HG02938 (cell line): ENCODE results near the gene IL4I1.

Experiments used
- ATAC-seq: cut with Tn5 transposase; IDR thresholded peaks from one replicate; pipeline ENCODE4 v1.9.1; 2021; ENCODE audit warnings: mild to moderate bottlenecking, moderate library complexity; ENCODE audit not compliant: unreplicated experiment

The IL4I1 gene

DNA sequence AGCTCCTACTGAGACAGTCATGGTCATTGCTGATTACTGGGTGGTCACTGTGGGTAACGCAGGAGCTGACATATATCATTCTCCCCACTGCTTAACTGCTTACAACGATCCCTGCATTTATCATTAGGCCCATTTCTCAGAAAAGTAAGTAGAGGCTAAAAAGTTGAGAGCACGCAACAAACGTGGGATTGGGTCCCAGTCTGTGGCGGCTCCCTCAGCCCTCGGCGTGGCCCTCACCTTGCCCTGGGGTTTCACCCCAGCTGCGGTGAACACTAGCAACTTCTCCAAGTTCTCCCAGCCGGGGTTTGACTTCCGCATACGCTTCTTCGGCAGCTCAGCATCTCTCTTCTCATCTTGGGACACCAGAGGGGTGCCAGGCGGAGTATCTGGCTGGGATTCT, 31.8 kb downstream of the IL4I1 start:
- no peak for ATAC-seq

DNA sequence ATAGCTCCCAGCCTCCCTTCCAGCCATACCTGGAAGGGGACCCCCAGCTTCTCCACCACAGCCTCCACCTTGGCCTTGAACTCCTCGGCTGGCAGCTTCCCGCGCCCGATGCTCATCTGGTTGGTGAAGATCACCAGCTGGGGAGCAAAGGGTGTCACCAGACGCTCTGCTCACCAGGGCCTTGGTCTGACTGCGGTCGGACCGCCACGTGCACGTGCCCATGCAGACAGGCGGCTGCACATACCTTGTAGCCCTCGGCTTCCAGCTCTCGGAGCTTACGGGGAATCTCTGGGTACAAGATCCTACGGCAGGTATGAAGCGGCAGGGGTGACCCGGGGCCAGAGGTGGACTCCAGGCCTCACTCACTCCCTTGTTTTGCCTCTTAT, 32.8 kb downstream of the IL4I1 start:
- no peak for ATAC-seq

DNA sequence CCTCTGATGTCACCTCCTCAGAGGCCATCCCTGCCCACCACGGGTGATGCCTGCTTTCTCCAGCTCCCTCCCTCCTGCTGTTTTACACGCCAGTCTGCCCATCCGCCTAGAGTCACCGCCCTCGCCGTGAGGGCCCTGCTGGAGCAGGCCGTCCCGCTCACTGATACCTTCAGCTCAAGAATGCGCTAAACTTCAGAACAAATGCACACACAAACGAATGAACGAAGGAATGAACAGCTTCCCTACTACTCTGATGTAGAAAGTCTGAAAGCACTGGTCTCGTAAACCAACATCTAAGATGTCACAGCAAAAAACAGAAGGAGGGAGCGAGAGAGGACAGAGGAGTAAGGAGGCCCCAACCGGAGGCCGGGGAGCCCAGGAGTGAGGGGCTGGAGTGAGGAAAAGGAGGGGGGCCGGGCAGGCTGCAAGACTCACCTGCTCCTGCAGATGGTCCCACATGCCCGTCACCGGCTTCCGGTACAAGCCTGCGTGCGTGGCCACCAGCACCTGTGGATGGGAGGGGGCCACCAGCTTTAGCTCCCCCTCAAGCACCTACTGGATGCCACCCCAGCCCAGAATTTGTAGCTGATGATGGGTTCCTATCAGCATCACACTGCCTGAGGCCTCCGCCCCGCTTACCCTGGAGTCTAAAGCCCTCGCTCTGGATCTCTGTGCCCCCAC, 33.3 kb downstream of the IL4I1 start:
- no peak for ATAC-seq

- ATAC-seq: no peak
Observed at GRCh38 chr19:49862391-49863253, 34.1 kb downstream of the IL4I1 start.

DNA sequence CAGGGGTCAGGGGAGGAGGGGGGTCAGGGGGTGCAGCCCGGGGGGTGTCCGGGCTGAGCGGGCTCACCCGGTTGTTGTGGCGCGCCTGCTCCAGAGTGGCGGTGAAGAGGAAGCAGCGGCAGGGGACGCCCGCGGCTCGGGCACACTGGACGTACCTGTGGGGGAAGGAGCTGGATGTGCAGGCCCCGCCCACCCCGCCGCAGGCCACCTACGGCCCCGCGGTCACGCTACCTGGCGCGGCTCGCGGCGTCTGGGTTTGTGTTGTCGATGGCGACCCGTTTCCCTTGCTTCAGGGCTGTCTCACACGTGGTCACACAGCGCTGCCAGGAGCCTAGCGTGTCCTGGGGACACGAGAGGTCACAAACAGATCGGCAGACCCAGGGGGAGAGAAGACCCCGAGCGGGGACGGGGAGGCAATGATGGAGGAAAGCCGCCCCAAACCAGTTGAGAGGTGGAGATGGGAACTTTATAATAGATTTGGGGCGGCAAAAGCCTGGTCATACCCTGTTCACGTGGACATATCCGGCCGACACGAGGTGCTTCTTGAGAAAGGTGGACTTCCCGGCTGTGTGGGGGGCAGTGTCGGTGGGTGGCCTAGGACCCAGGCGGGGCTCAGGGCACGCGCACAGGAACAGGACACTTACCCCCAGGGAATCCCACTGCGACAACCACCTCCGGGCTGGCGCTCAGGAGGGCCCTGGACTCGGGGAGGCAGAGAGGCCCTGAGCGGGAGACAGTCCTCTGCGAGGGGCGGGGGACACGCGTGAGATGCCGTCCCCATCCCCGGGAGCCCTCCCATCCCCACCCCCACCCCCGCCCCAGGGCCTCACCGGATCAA, 34.9 kb downstream of the IL4I1 start:
- no peak for ATAC-seq

DNA sequence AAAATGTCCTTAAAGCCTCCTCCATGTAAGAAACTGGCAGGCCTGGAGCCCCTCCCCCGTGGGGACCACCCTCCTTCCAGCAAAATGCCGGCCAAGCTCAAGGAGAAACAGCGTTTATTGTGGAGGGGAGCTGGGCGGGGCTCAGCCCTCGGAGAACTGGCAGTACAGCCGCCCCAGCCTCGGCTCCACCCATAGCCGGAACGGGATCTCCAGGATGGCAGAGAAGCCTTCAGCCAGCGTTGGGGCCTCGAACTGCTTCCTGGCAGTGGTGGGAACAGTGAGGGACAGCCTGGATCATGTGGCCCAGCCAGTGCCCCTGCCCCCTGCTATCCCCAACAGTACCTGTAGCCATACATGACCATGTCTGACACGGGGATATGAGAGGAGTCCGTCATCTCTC, 35.6 kb downstream of the IL4I1 start:
- no peak for ATAC-seq

- no peak for ATAC-seq
Observed at GRCh38 chr19:49860336-49861102, 36.2 kb downstream of the IL4I1 start.

DNA sequence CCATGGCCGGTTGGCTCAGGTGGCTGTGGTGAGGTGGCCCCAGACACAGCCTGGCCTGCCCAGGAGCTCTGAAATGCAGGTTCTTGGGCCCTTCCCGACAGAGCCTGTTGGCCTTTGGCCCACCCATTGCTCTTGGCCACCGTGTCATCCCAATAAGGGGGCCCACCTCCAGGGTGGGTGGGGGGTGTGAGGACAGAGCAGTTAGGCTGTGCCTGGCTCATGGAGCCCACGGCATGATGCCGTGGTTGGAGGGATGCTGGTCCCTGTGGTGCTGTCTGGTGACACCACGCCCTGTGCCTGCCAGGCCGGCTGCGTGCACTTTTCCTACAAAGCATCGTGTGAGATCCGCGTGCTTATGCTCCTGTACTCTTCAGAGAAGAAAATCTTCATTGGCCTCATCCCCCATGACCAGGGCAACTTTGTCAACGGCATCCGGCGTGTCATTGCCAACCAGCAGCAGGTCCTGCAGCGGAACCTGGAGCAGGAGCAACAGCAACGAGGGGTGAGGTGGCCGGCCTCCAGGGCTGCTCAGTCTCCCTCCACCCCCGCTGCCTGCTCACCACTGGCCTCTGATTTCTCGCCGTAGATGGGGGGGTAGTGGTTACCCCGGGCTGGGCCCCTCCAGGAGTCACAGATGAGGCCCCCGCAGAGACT, 36.9 kb downstream of the IL4I1 start:
- no peak for ATAC-seq

GRCh38 chr19:49858088-49858985, 38.4 kb downstream of the IL4I1 start:
- ATAC-seq: no peak

DNA sequence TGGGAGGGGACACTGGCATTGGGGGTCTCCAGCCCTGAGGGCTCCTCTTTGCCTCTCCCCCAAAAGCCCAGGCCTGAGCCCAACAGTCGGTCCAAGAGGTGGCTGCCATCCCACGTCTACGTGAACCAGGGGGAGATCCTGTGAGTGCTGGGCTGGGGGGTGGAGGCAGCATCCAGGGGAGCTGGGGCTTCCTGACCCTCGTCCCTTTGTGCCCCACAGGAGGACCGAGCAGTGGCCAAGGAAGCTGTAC, 38.9 kb downstream of the IL4I1 start:
- no peak for ATAC-seq

- ATAC-seq: no peak
Observed at GRCh38 chr19:49857061-49857837, 39.4 kb downstream of the IL4I1 start.

GRCh38 chr19:49856574-49857021, 40.1 kb downstream of the IL4I1 start:
- ATAC-seq: no peak

DNA sequence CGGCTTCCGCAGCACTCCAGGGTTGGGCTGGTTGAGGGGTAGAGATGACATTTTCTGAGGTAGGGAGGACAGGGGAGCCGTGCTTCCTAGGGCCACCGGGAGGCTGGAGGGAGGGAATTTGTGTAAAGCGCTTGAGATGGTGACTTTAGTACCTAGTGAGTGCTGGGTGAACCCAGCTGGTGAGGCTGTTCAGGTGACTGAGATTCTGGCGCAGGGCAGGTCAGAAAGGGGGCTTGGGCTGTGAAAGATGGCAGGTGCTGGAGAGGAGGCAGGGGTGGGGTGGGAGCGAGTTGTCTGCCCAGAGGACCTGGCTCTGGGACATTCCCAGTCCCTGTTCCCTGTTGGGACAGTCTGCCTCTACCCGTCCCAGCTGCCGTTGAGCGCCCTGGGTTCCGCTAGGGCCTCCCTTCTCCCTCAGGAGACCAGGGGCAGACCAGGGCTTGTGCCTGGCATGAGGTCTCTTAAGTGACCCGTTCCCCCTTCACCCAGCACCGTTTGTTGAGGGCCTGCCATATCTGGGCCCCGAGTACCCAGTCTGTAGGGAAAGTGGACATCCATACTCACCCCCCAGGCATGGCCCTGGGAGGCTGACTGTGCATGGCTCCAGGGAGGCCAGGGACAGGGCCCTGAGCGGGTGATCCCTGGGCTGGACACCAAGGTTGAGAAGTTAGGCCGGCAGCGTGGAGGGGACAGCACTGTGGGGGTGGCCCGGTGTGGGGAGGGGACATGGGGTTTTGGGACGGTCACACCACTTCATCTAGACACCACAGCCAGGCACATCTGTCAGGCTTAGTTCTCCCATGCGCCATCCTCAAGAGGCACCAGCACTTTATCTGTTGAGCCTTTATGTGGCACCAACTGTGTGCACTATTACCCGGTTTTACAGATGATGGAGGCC, 40.8 kb downstream of the IL4I1 start:
- ATAC-seq: no peak

- ATAC-seq: no peak
Observed at GRCh38 chr19:49855277-49855675, 41.4 kb downstream of the IL4I1 start.

- no peak for ATAC-seq
Observed at GRCh38 chr19:49854378-49855263, 42.1 kb downstream of the IL4I1 start.

DNA sequence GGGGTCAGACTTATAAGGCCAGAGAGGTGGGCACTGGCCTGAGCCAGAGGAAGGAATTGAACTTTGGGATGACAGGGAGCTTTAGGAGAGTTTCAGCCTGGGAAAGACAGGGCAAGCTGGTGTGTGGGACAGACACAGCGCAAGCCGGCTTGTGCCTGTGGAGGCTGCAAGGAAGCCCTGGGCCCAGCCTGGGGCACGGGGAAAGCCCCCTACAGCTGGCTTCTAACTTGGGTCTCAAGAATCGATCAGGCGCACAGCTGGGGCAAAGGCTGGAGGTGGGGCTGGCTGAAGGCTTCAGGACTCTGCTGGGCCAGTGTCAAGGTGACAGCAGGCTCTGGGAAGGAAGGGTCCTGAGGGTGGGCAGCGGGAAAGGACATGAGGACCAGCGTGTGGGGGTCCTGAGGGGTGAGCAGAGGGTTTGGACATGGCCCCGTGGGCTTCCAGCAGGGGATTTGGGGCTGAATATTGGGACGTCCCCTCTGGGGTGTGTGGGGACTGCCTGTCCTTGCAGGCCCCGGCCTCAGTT, 42.8 kb downstream of the IL4I1 start:
- ATAC-seq: no peak
